Measurements from ENCODE around the gene PCID2.

The PCID2 gene

GRCh38 chr13:113145911-113146598 lies 62.4 kb downstream of the PCID2 start:
- Histone ChIP-seq H2BK15ac (ENCODE audit: low read depth, poor library complexity, severe bottlenecking) (no peak overlapping the region), H2BK12ac (ENCODE audit: low read length in 2 of 2) (no peak overlapping the region)

GRCh38 chr13:113145496-113145895 lies 63.0 kb downstream of the PCID2 start:
- no peaks in the 10 kb centered on the region for H3K4me1 ChIP-seq (ENCODE audit: control insufficient read depth, insufficient read depth, low read depth, low read length)
- H2AK5ac ChIP-seq (ENCODE audit: low read length, severe bottlenecking), result no peak overlapping the region
- H2BK120ac ChIP-seq (ENCODE audit: low read depth, low read length), result no peak overlapping the region
- H3K27ac ChIP-seq (ENCODE audit: low read length, poor library complexity, severe bottlenecking), result no peak overlapping the region
- no peak overlapping the region for H2BK5ac ChIP-seq (ENCODE audit: low read depth, low read length, poor library complexity, severe bottlenecking)
- H3K79me1 ChIP-seq (replicated peaks; ENCODE audit: low read length, poor library complexity, severe bottlenecking), result no peaks in the 10 kb centered on the region
- WGBS, result 90% methylated on average over 12 of the region's 12 CpGs
- peaks cover 0 to 15% of the 10 kb centered on the region in 2 experiments for H3K36me3 ChIP-seq (ENCODE audit: control insufficient read depth in 1 of 2, insufficient read depth in 2 of 2, low read depth in 1 of 2, low read length in 2 of 2)
- no peak overlapping the region for H3K4ac ChIP-seq (ENCODE audit: low read depth in 1 of 2, low read length in 2 of 2)
- no peak overlapping the region for H3K14ac ChIP-seq (ENCODE audit: low read length in 2 of 2)
- H2BK12ac ChIP-seq (ENCODE audit: low read length in 2 of 2), result no peak overlapping the region
- no peak overlapping the region for H4K8ac ChIP-seq (ENCODE audit: low read length)
- peaks cover 0 to 5% of the 10 kb centered on the region in 2 experiments for H3K27me3 ChIP-seq (ENCODE audit: control insufficient read depth in 1 of 2, insufficient read depth in 1 of 2, low read length in 2 of 2)
- no peak overlapping the region for H4K91ac ChIP-seq (ENCODE audit: low read length)
- H2AFZ ChIP-seq (ENCODE audit: low read depth, low read length), result no peak overlapping the region
- no peak overlapping the region for H3K4me2 ChIP-seq (ENCODE audit: low read length, poor library complexity, severe bottlenecking)
- H3K23ac ChIP-seq (ENCODE audit: low read length in 2 of 2), result no peak overlapping the region
- H3K4me3 ChIP-seq (ENCODE audit: insufficient read depth in 1 of 2, low read depth in 1 of 2, low read length in 2 of 2), result no peak overlapping the region
- H2BK15ac ChIP-seq (ENCODE audit: low read depth, poor library complexity, severe bottlenecking), result no peak overlapping the region
- H3K9me3 ChIP-seq (ENCODE audit: control insufficient read depth, low read length), result no peaks in the 10 kb centered on the region
- no peak overlapping the region for H3K9ac ChIP-seq (ENCODE audit: low read length)
- no peak overlapping the region for H3K18ac ChIP-seq (ENCODE audit: low read depth in 1 of 2, low read length in 2 of 2)
- no peak for DNase-seq

More at GRCh38 chr13:113145911-113146598, 62.4 kb downstream of the PCID2 start:
- no peak overlapping the region for H4K91ac ChIP-seq (ENCODE audit: low read length)
- H2BK120ac ChIP-seq (ENCODE audit: low read depth, low read length), result no peak overlapping the region
- no peak overlapping the region for H3K4me3 ChIP-seq (ENCODE audit: insufficient read depth in 1 of 2, low read depth in 1 of 2, low read length in 2 of 2)
- no peak overlapping the region for H3K18ac ChIP-seq (ENCODE audit: low read depth in 1 of 2, low read length in 2 of 2)
- no peak overlapping the region for H2BK5ac ChIP-seq (ENCODE audit: low read depth, low read length, poor library complexity, severe bottlenecking)
- no peak overlapping the region for H2AK5ac ChIP-seq (ENCODE audit: low read length, severe bottlenecking)
- no peak overlapping the region for H3K4me2 ChIP-seq (ENCODE audit: low read length, poor library complexity, severe bottlenecking)
- no peaks in the 10 kb centered on the region for H3K4me1 ChIP-seq (ENCODE audit: control insufficient read depth, insufficient read depth, low read depth, low read length)
- no peak overlapping the region for H3K4ac ChIP-seq (ENCODE audit: low read depth in 1 of 2, low read length in 2 of 2)
- H3K27me3 ChIP-seq (ENCODE audit: control insufficient read depth in 1 of 2, insufficient read depth in 1 of 2, low read length in 2 of 2), result peaks cover 0 to 5% of the 10 kb centered on the region in 2 experiments
- no peaks in the 10 kb centered on the region for H3K79me1 ChIP-seq (replicated peaks; ENCODE audit: low read length, poor library complexity, severe bottlenecking)
- no peak overlapping the region for H2AFZ ChIP-seq (ENCODE audit: low read depth, low read length)
- no peak overlapping the region for H3K23ac ChIP-seq (ENCODE audit: low read length in 2 of 2)
- no peak overlapping the region for H3K27ac ChIP-seq (ENCODE audit: low read length, poor library complexity, severe bottlenecking)
- H3K14ac ChIP-seq (ENCODE audit: low read length in 2 of 2), result no peak overlapping the region
- H4K8ac ChIP-seq (ENCODE audit: low read length), result no peak overlapping the region
- 81% methylated on average over 12 of the region's 15 CpGs for WGBS
- peaks cover 0 to 10% of the 10 kb centered on the region in 2 experiments for H3K36me3 ChIP-seq (ENCODE audit: control insufficient read depth in 1 of 2, insufficient read depth in 2 of 2, low read depth in 1 of 2, low read length in 2 of 2)
- no peaks in the 10 kb centered on the region for H3K9me3 ChIP-seq (ENCODE audit: control insufficient read depth, low read length)
- no peak for DNase-seq
- no peak overlapping the region for H3K9ac ChIP-seq (ENCODE audit: low read length)

- no peak overlapping the region for H4K91ac ChIP-seq (ENCODE audit: low read length)
- 79% methylated on average over 9 of the region's 12 CpGs for WGBS
- no peak overlapping the region for H2BK15ac ChIP-seq (ENCODE audit: low read depth, poor library complexity, severe bottlenecking)
- H4K8ac ChIP-seq (ENCODE audit: low read length), result no peak overlapping the region
- H3K4me2 ChIP-seq (ENCODE audit: low read length, poor library complexity, severe bottlenecking), result no peak overlapping the region
- H2AK5ac ChIP-seq (ENCODE audit: low read length, severe bottlenecking), result no peak overlapping the region
- H3K9ac ChIP-seq (ENCODE audit: low read length), result no peak overlapping the region
- H3K36me3 ChIP-seq (ENCODE audit: control insufficient read depth in 1 of 2, insufficient read depth in 2 of 2, low read depth in 1 of 2, low read length in 2 of 2), result peaks cover 0 to 15% of the 10 kb centered on the region in 2 experiments
- no peak overlapping the region for H2BK5ac ChIP-seq (ENCODE audit: low read depth, low read length, poor library complexity, severe bottlenecking)
- no peak for DNase-seq
- H3K4ac ChIP-seq (ENCODE audit: low read depth in 1 of 2, low read length in 2 of 2), result no peak overlapping the region
- H2BK120ac ChIP-seq (ENCODE audit: low read depth, low read length), result no peak overlapping the region
- H2BK12ac ChIP-seq (ENCODE audit: low read length in 2 of 2), result no peak overlapping the region
- peaks cover under 1 to 5% of the 10 kb centered on the region in 2 experiments for H3K27me3 ChIP-seq (ENCODE audit: control insufficient read depth in 1 of 2, insufficient read depth in 1 of 2, low read length in 2 of 2)
- H3K9me3 ChIP-seq (ENCODE audit: control insufficient read depth, low read length), result no peaks in the 10 kb centered on the region
- H3K18ac ChIP-seq (ENCODE audit: low read depth in 1 of 2, low read length in 2 of 2), result no peak overlapping the region
- H3K4me1 ChIP-seq (ENCODE audit: control insufficient read depth, insufficient read depth, low read depth, low read length), result no peaks in the 10 kb centered on the region
- H3K23ac ChIP-seq (ENCODE audit: low read length in 2 of 2), result no peak overlapping the region
- no peaks in the 10 kb centered on the region for H3K79me1 ChIP-seq (replicated peaks; ENCODE audit: low read length, poor library complexity, severe bottlenecking)
- no peak overlapping the region for H3K27ac ChIP-seq (ENCODE audit: low read length, poor library complexity, severe bottlenecking)
- no peak overlapping the region for H3K4me3 ChIP-seq (ENCODE audit: insufficient read depth in 1 of 2, low read depth in 1 of 2, low read length in 2 of 2)
- no peak overlapping the region for H3K14ac ChIP-seq (ENCODE audit: low read length in 2 of 2)
- H2AFZ ChIP-seq (ENCODE audit: low read depth, low read length), result no peak overlapping the region
These were observed 64.2 kb downstream of the PCID2 start for GRCh38 chr13:113144255-113144629.

GRCh38 chr13:113143466-113144254 lies 64.8 kb downstream of the PCID2 start:
- Histone ChIP-seq H3K23ac (ENCODE audit: low read length in 2 of 2) (no peak overlapping the region), H3K27ac (ENCODE audit: low read length, poor library complexity, severe bottlenecking) (no peak overlapping the region), H4K8ac (ENCODE audit: low read length) (no peak overlapping the region), H3K4me2 (ENCODE audit: low read length, poor library complexity, severe bottlenecking) (no peak overlapping the region), H2BK5ac (ENCODE audit: low read depth, low read length, poor library complexity, severe bottlenecking) (no peak overlapping the region), H2AK5ac (ENCODE audit: low read length, severe bottlenecking) (no peak overlapping the region), H2BK12ac (ENCODE audit: low read length in 2 of 2) (no peak overlapping the region), H2AFZ (ENCODE audit: low read depth, low read length) (no peak overlapping the region), H3K36me3 (ENCODE audit: control insufficient read depth in 1 of 2, insufficient read depth in 2 of 2, low read depth in 1 of 2, low read length in 2 of 2) (peaks cover 0 to 15% of the 10 kb centered on the region in 2 experiments), H3K9me3 (ENCODE audit: control insufficient read depth, low read length) (no peaks in the 10 kb centered on the region), H4K91ac (ENCODE audit: low read length) (no peak overlapping the region), H3K27me3 (ENCODE audit: control insufficient read depth in 1 of 2, insufficient read depth in 1 of 2, low read length in 2 of 2) (peaks cover 5 to 6% of the 10 kb centered on the region in 2 experiments), H3K4me1 (ENCODE audit: control insufficient read depth, insufficient read depth, low read depth, low read length) (no peaks in the 10 kb centered on the region), H3K4me3 (ENCODE audit: insufficient read depth in 1 of 2, low read depth in 1 of 2, low read length in 2 of 2) (no peak overlapping the region), H3K14ac (ENCODE audit: low read length in 2 of 2) (peak overlapping the region in 1 of 2 experiments; percentile 46), H2BK120ac (ENCODE audit: low read depth, low read length) (no peak overlapping the region), H3K9ac (ENCODE audit: low read length) (no peak overlapping the region), H2BK15ac (ENCODE audit: low read depth, poor library complexity, severe bottlenecking) (no peak overlapping the region), H3K18ac (ENCODE audit: low read depth in 1 of 2, low read length in 2 of 2) (no peak overlapping the region), H3K79me1 (replicated peaks; ENCODE audit: low read length, poor library complexity, severe bottlenecking) (no peaks in the 10 kb centered on the region), H3K4ac (ENCODE audit: low read depth in 1 of 2, low read length in 2 of 2) (no peak overlapping the region)
- DNase-seq, result no peak
- WGBS, result 91% methylated on average over 39 of the region's 39 CpGs

Measured in mesenchymal stem cell (in vitro differentiated cells and primary cell).